HepG2 (cell line): ENCODE measurements around the gene RAD54L. TPM values are rescaled to one million over a fixed set of nuclear protein-coding genes. Genes with fewer than 3 reads are reported as not detected.

Experiments
- AKAP8 ChIP-seq: sonication (generic); formaldehyde crosslinking; IDR thresholded peaks from 2 replicates; pipeline ENCODE4 v1.5.1; 2020; ENCODE audit warnings: mild to moderate bottlenecking, missing genetic modification reagents
- ARNT2 ChIP-seq: sonication (generic); formaldehyde crosslinking; IDR thresholded peaks from 2 replicates; pipeline ENCODE4 v1.8.0; 2022; ENCODE audit warnings: mild to moderate bottlenecking, low read depth, missing genetic modification reagents, moderate library complexity
- CBX1 ChIP-seq: IDR thresholded peaks from one replicate; pipeline ENCODE4 v1.6.1; 2016; ENCODE audit warnings: antibody characterized with exemption, low read depth
- HNF4G ChIP-seq, 2 experiments: sonication (generic) in 1 of 2; formaldehyde crosslinking in 1 of 2; IDR thresholded peaks; 2 replicates each; pipeline versions ENCODE4 v1.4.0 to v1.6.1; 2011 to 2020; ENCODE audit warnings: borderline replicate concordance in 2 of 2, low read depth in 2 of 2, mild to moderate bottlenecking in 2 of 2, low read length in 1 of 2, missing genetic modification reagents in 1 of 2, moderate library complexity in 1 of 2
- JUND ChIP-seq: sonication (generic); formaldehyde crosslinking; IDR thresholded peaks from 2 replicates; pipeline ENCODE4 v1.8.0; 2022; ENCODE audit warnings: mild to moderate bottlenecking, missing genetic modification reagents
- MXI1 ChIP-seq: IDR thresholded peaks from 3 replicates; pipeline ENCODE4 v1.6.1; 2012; ENCODE audit warnings: low read depth, low read length, inconsistent platforms, borderline replicate concordance
- NKX3-1 ChIP-seq: sonication (generic); formaldehyde crosslinking; IDR thresholded peaks from 2 replicates; pipeline ENCODE4 v1.5.0; 2020; ENCODE audit warnings: missing genetic modification reagents
- NR2F6 ChIP-seq, 2 experiments: IDR thresholded peaks; 2 replicates each; pipeline ENCODE4 v1.6.1; 2016; ENCODE audit warnings: antibody characterized with exemption in 1 of 2, mild to moderate bottlenecking in 1 of 2
- PHF21A ChIP-seq: sonication (generic); formaldehyde crosslinking; IDR thresholded peaks from 2 replicates; pipeline ENCODE4 v1.5.0; 2020; ENCODE audit warnings: mild to moderate bottlenecking, missing genetic modification reagents
- REPIN1 ChIP-seq: sonication (generic); formaldehyde crosslinking; IDR thresholded peaks from 2 replicates; pipeline ENCODE4 v1.8.0; 2022; ENCODE audit warnings: missing genetic modification reagents, low read depth, mild to moderate bottlenecking, borderline replicate concordance
- SNRNP70 ChIP-seq: fragments of 200-400 bp; formaldehyde crosslinking; IDR thresholded peaks from 2 replicates; pipeline ENCODE4 v1.6.1; 2017; ENCODE audit warnings: mild to moderate bottlenecking, low read depth, low read length, moderate library complexity
- SP4 ChIP-seq: sonication (generic); formaldehyde crosslinking; IDR thresholded peaks from 2 replicates; pipeline ENCODE4 v1.8.1; 2023; ENCODE audit warnings: mild to moderate bottlenecking, missing genetic modification reagents
- TERF1 ChIP-seq: sonication (generic); formaldehyde crosslinking; IDR thresholded peaks from 2 replicates; pipeline ENCODE4 v1.8.0; 2022; ENCODE audit warnings: mild to moderate bottlenecking, missing genetic modification reagents, moderate library complexity
- TOE1 ChIP-seq: sonication (generic); formaldehyde crosslinking; IDR thresholded peaks from 2 replicates; pipeline ENCODE4 v1.4.0; 2020; ENCODE audit warnings: mild to moderate bottlenecking, missing genetic modification reagents
- U2AF1 ChIP-seq: fragments of 200-400 bp; formaldehyde crosslinking; optimal IDR thresholded peaks from 2 replicates; pipeline ENCODE3; 2017; ENCODE audit warnings: mild to moderate bottlenecking, low read depth, low read length
- ZNF121 ChIP-seq: sonication (generic); formaldehyde crosslinking; IDR thresholded peaks from 2 replicates; pipeline ENCODE4 v1.5.0; 2020; ENCODE audit warnings: mild to moderate bottlenecking, missing genetic modification reagents
- ZNF34 ChIP-seq: sonication (generic); formaldehyde crosslinking; IDR thresholded peaks from 2 replicates; pipeline ENCODE4 v1.4.0; 2020; ENCODE audit warnings: mild to moderate bottlenecking, missing genetic modification reagents, borderline replicate concordance
- ZNF614 ChIP-seq: IDR thresholded peaks from 2 replicates; pipeline ENCODE4 v1.6.1; 2018; ENCODE audit warnings: missing biosample characterization, missing genetic modification reagents, inconsistent platforms, borderline replicate concordance
- polyA plus RNA-seq, 8 experiments: library from polyadenylated mRNA; depleted of rRNA in 3 of 8; stranded (reverse) in 7 of 8; unstranded in 1 of 8; fragments of >200 nt; fragmentation: Illumina TruSeq in 4 of 8; extraction: Trizol in 4 of 8; gene quantifications; 2 replicates each; pipeline versions ENCODE4 v1.2.1 to v1.2.3, GENCODE V29; 2011 to 2016; ENCODE audit warnings: low read depth in 4 of 8, missing spikeins in 1 of 8, mixed read lengths in 1 of 8; ENCODE audit not compliant: insufficient read depth in 1 of 8
- total RNA-seq, 5 experiments: library from RNA; depleted of rRNA; stranded (reverse); fragments of >200 nt; fragmentation: Illumina TruSeq; extraction: Trizol; gene quantifications; 2 replicates each; pipeline ENCODE4 v1.2.3, GENCODE V29; 2016; ENCODE audit warnings: low read depth in 1 of 5
- TF ChIP-seq, protein P1 (sequence below): sonication (generic); formaldehyde crosslinking; IDR thresholded peaks from 2 replicates; pipeline ENCODE4 v1.5.0; 2020; ENCODE audit warnings: mild to moderate bottlenecking, missing genetic modification reagents, borderline replicate concordance
- TF ChIP-seq, protein P2 (sequence below): sonication (generic); formaldehyde crosslinking; conservative IDR thresholded peaks from 2 replicates; pipeline ENCODE4 v1.8.1; 2023; ENCODE audit warnings: missing genetic modification reagents

Gene RAD54L
- total and polyA plus RNA-seq, 2 of the 13 experiments (the other 11 are each of a cell fraction or from before 2014, with no cell fraction given), result 10.2 to 30.0 TPM

GRCh38 chr1:46246548-46247435 lies 771 bp upstream of the RAD54L start (continued):
- TF ChIP-seq, protein P1, sequence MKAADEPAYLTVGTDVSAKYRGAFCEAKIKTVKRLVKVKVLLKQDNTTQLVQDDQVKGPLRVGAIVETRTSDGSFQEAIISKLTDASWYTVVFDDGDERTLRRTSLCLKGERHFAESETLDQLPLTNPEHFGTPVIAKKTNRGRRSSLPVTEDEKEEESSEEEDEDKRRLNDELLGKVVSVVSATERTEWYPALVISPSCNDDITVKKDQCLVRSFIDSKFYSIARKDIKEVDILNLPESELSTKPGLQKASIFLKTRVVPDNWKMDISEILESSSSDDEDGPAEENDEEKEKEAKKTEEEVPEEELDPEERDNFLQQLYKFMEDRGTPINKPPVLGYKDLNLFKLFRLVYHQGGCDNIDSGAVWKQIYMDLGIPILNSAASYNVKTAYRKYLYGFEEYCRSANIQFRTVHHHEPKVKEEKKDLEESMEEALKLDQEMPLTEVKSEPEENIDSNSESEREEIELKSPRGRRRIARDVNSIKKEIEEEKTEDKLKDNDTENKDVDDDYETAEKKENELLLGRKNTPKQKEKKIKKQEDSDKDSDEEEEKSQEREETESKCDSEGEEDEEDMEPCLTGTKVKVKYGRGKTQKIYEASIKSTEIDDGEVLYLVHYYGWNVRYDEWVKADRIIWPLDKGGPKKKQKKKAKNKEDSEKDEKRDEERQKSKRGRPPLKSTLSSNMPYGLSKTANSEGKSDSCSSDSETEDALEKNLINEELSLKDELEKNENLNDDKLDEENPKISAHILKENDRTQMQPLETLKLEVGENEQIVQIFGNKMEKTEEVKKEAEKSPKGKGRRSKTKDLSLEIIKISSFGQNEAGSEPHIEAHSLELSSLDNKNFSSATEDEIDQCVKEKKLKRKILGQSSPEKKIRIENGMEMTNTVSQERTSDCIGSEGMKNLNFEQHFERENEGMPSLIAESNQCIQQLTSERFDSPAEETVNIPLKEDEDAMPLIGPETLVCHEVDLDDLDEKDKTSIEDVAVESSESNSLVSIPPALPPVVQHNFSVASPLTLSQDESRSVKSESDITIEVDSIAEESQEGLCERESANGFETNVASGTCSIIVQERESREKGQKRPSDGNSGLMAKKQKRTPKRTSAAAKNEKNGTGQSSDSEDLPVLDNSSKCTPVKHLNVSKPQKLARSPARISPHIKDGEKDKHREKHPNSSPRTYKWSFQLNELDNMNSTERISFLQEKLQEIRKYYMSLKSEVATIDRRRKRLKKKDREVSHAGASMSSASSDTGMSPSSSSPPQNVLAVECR (CRISPR knock-in tag), result no peak; the same call in 1 of the 2 replicates
- TF ChIP-seq AKAP8 (CRISPR knock-in tag) (no peak), MXI1 (peak; percentile 19; the same call in 1 of the 3 replicates), HNF4G (IDR thresholded peaks at IDR 0.05; ENCODE audit: borderline replicate concordance, low read depth, low read length) (no peak), HNF4G (CRISPR knock-in tag; IDR thresholded peaks at IDR 0.05; ENCODE audit: borderline replicate concordance, low read depth) (no peak), PHF21A (0 out of 2 replicates have a peak, but pooled peaks have one; percentile 15), TOE1 (CRISPR knock-in tag) (no peak), ZNF121 (CRISPR knock-in tag) (no peak), CBX1 (no peak), SP4 (peak; percentile 88), JUND (no peak), ZNF614 (no peak), ARNT2 (CRISPR knock-in tag) (no peak), ZNF34 (CRISPR knock-in tag) (no peak), NR2F6 (IDR thresholded peaks at IDR 0.05) (no peak), NR2F6 (CRISPR knock-in tag; IDR thresholded peaks at IDR 0.05) (0 out of 2 replicates have a peak, but pooled peaks have one; percentile 4), SNRNP70 (no peak), REPIN1 (CRISPR knock-in tag) (0 out of 2 replicates have a peak, but pooled peaks have one; percentile 6), U2AF1 (peak; percentile 13), NKX3-1 (no peak; the same call in 1 of the 2 replicates), TERF1 (CRISPR knock-in tag) (no peak)
- TF ChIP-seq, protein P2, sequence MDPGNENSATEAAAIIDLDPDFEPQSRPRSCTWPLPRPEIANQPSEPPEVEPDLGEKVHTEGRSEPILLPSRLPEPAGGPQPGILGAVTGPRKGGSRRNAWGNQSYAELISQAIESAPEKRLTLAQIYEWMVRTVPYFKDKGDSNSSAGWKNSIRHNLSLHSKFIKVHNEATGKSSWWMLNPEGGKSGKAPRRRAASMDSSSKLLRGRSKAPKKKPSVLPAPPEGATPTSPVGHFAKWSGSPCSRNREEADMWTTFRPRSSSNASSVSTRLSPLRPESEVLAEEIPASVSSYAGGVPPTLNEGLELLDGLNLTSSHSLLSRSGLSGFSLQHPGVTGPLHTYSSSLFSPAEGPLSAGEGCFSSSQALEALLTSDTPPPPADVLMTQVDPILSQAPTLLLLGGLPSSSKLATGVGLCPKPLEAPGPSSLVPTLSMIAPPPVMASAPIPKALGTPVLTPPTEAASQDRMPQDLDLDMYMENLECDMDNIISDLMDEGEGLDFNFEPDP, result 0 out of 2 replicates have a peak, but pooled peaks have one; percentile 75
